DLD1 (cell line): ENCODE data around the gene RPL27.

Experiments
- in situ Hi-C: cut with HindIII; loops from 2 replicates; pipeline ENCODE4 v1.10.0; 2017; ENCODE audit warnings: low sequenced_read_pairs

RPL27 gene

GRCh38 chr17:43044024-43044423 lies 45.8 kb downstream of the RPL27 start:
- in situ Hi-C loops = no loop called here

DNA sequence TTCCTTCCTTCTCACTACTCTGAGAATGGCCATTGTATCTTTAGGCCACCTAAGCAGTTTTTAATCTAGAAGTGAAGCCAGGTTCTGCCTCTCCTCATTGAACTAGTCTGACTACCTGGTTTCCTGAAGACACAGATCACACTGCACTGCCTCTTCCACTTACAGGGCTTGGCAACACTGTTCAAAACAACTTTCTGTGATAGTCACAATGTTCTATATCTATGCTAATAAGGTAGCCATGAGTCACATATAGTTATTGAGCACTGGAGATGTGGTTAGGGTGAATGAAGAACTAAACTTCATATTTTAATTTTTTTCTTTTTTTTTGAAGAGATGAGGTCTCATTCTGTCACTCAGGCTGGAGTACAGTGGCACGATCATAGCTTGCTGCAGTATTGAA lies 53.8 kb downstream of the RPL27 start:
- in situ Hi-C loops = no loop called here
